Breast epithelium (tissue), 4 donors: Measurements from ENCODE around the gene PBXIP1. TPM values are rescaled to one million over a fixed set of nuclear protein-coding genes. Genes with fewer than 3 reads are reported as not detected.

Experiments
- DNase-seq, 2 donors: peaks; one replicate each; pipeline ENCODE4 v3.0.0-alpha.2; 2019; ENCODE audit warnings: low spot score in 2 of 2
- H3K27ac ChIP-seq, 2 donors: fragments of 200-600 bp; sonication (generic) in 1 of 2; one replicate each; pipeline ENCODE4 v1.5.1; 2016 to 2019; ENCODE audit warnings: mild to moderate bottlenecking in 1 of 2
- H3K27me3 ChIP-seq, 2 donors: fragments of 200-600 bp; sonication (generic) in 1 of 2; one replicate each; pipeline versions ENCODE4 v1.5.1 to v1.6.0; 2017 to 2019; ENCODE audit warnings: control low read depth in 1 of 2, mild to moderate bottlenecking in 1 of 2
- H3K36me3 ChIP-seq: fragments of 200-600 bp; one replicate; pipeline ENCODE4 v1.5.1; 2019
- H3K4me1 ChIP-seq, 2 donors: fragments of 200-600 bp; sonication (generic); one replicate each; pipeline ENCODE4 v1.5.1; 2016 to 2019; ENCODE audit warnings: control low read depth in 1 of 2
- H3K4me3 ChIP-seq, 3 donors: fragments of 200-600 bp; sonication (generic); 1 replicate in 2 of 3; 2 replicates in 1 of 3; pipeline ENCODE4 v1.5.1; 2016 to 2019; ENCODE audit warnings: mild to moderate bottlenecking in 3 of 3, moderate library complexity in 2 of 3
- H3K9me3 ChIP-seq, 2 donors: fragments of 200-600 bp; sonication (generic) in 1 of 2; one replicate each; pipeline ENCODE4 v1.5.1; 2016 to 2019; ENCODE audit warnings: control low read depth in 1 of 2
- CTCF ChIP-seq, 3 donors: fragments of 450-650 bp; IDR thresholded peaks; one replicate each; pipeline ENCODE4 v1.5.1; 2016 to 2017; ENCODE audit warnings: antibody characterized with exemption in 3 of 3, mild to moderate bottlenecking in 3 of 3, moderate library complexity in 3 of 3
- POLR2A ChIP-seq: fragments of 450-650 bp; IDR thresholded peaks from one replicate; pipeline ENCODE4 v1.6.1; 2016; ENCODE audit warnings: antibody characterized with exemption, mild to moderate bottlenecking, moderate library complexity
- POLR2AphosphoS5 ChIP-seq, 3 donors: sonication (generic); formaldehyde crosslinking; IDR thresholded peaks; one replicate each; pipeline ENCODE4 v1.6.1; 2017; ENCODE audit warnings: antibody characterized with exemption in 3 of 3
- intact Hi-C: fragments of 100-400 bp; cut with DNase I; formaldehyde crosslinking; loops from one replicate; pipeline ENCODE4 v1.15.1; 2023; ENCODE audit warnings: low total_unique reads
- total RNA-seq, 3 donors: library from RNA; depleted of rRNA; stranded (reverse); fragments of >200 nt; gene quantifications; one replicate each; pipeline ENCODE4 v1.1.0, GENCODE V29; 2016

Gene PBXIP1
- total RNA-seq, 3 donors from 2014 or later: 79.3 to 156 (median 105) TPM

DNA sequence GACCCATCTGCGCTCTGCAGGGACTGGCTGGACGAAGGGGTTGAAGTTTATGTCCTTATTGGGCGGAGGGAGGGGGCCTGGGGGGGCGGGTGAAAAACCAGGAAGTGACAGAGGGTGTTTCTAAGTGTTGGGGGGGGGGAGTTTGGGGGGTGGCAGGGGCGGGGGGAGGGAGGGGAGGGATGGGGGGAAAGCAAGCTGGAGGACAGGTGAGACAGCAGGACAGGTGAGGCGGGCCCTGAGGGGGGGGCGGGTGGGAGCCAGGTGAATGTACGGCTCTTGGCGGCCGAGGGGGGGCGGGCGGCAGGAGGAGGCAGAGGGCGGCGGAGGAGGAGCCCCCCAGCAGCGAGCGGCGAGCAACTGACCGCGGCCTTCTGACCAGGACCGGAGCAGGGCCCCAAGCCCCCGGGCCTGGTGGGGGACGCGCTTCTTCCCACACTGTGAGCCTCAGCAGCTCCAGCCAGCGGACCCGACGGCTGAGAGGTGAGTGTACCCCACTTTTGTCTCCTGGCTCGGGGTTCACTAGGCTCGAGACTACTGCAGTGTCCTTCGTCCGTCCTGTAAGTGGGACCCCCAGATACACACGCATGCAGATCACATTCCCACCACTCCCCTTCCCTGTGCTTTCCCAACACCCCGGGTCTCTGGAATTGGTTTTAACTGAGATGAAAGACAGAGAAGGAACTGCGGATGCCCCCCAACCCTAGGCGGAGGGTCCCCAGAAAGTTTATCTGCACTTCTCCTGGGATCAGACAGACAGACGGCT is 46.7 kb upstream of the PBXIP1 start, which contains the start of gene ZBTB7B:
TSS of gene ZBTB7B (plus strand) at position 339 of the 763 bp plus-strand sequence. CDS start 11,859 bp downstream, outside the sequence.
- H3K4me1 ChIP-seq: peaks cover 20 to 43% of the 10 kb centered on the region in 2 donors
- H3K36me3 ChIP-seq: no peaks in the 10 kb centered on the region
- peak within 1 kb of the TSS; percentile 98 to 99 for H3K27ac ChIP-seq
- no peaks in the 10 kb centered on the region for H3K9me3 ChIP-seq
- H3K27me3 ChIP-seq: no peaks in the 10 kb centered on the region
- peak in 2 of 3 donors; percentile 8 to 14 for TF ChIP-seq CTCF (IDR thresholded peaks at IDR 0.05)
- TF ChIP-seq POLR2A: no peak
- TF ChIP-seq POLR2AphosphoS5 (IDR thresholded peaks at IDR 0.05): no peak
- H3K4me3 ChIP-seq: peak within 1 kb of the TSS; percentile 89 to 95 (median 89)
- intact Hi-C loops: no loop called here
- no peak for DNase-seq

- Histone ChIP-seq H3K27ac (peak overlapping the region; percentile 98 to 99), H3K4me3 (peak overlapping the region; percentile 89 to 95 (median 89)), H3K36me3 (no peaks in the 10 kb centered on the region), H3K4me1 (peaks cover 16 to 36% of the 10 kb centered on the region in 2 donors), H3K27me3 (no peaks in the 10 kb centered on the region), H3K9me3 (no peaks in the 10 kb centered on the region)
- DNase-seq: peak; percentile 100
- TF ChIP-seq POLR2AphosphoS5 (IDR thresholded peaks at IDR 0.05) (peak in 2 of 3 donors; percentile 61 to 78), POLR2A (peak; percentile 83), CTCF (IDR thresholded peaks at IDR 0.05) (peak in 2 of 3 donors; percentile 9 to 30)
- intact Hi-C loops: no loop called here
These were observed 46.0 kb upstream of the PBXIP1 start for GRCh38 chr1:155001675-155002463.

DNA sequence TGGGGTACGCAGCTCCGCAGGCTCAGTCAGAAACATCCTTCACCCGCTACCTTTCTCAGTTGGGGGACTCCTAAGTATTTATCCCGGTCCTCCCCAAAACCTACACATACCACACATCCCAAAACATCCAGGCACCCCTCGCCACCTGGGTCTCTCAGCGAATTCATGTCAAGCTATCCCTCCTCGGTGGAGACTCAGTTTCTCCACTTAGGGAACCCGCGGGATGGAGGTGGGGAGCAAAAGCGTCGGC is 45.5 kb upstream of the PBXIP1 start:
- Histone ChIP-seq H3K4me3 (peak overlapping the region; percentile 89 to 95 (median 89)), H3K27ac (peak overlapping the region; percentile 98 to 99), H3K4me1 (peaks cover 16 to 30% of the 10 kb centered on the region in 2 donors), H3K9me3 (no peaks in the 10 kb centered on the region), H3K36me3 (no peaks in the 10 kb centered on the region), H3K27me3 (no peaks in the 10 kb centered on the region)
- TF ChIP-seq POLR2AphosphoS5 (IDR thresholded peaks at IDR 0.05) (no peak), POLR2A (no peak), CTCF (IDR thresholded peaks at IDR 0.05) (no peak)
- DNase-seq: no peak
- intact Hi-C loops: no loop called here

GRCh38 chr1:155000726-155001424 is 45.0 kb upstream of the PBXIP1 start:
- Histone ChIP-seq H3K9me3 (no peaks in the 10 kb centered on the region), H3K4me1 (peaks cover 16 to 27% of the 10 kb centered on the region in 2 donors), H3K27ac (peak overlapping the region; percentile 98 to 99), H3K4me3 (peak overlapping the region; percentile 89 to 95 (median 89)), H3K27me3 (no peaks in the 10 kb centered on the region), H3K36me3 (no peaks in the 10 kb centered on the region)
- TF ChIP-seq CTCF (IDR thresholded peaks at IDR 0.05): peak in 1 of 3 donors; percentile 18
- TF ChIP-seq POLR2A: peak; percentile 82
- TF ChIP-seq POLR2AphosphoS5 (IDR thresholded peaks at IDR 0.05): peak; percentile 70 to 91 (median 89)
- DNase-seq: peak; percentile 98 to 99
- intact Hi-C loops: no loop called here
